HG02588 (cell line): Measurements from ENCODE around the gene C11orf91.
"Not testable (repeated sequence)": the region's sequence is repeated elsewhere in the genome, so short reads cannot be mapped to it uniquely, and the experiment has no call there.

Source experiments
- ATAC-seq: cut with Tn5 transposase; IDR thresholded peaks from one replicate; pipeline ENCODE4 v1.9.1; 2021; ENCODE audit warnings: mild to moderate bottlenecking, moderate library complexity; ENCODE audit not compliant: unreplicated experiment

C11orf91 gene

GRCh38 chr11:33696931-33697638 is 3.5 kb downstream of the C11orf91 start:
- ATAC-seq: no peak

- ATAC-seq: no peak
Measured at GRCh38 chr11:33696411-33696810, 4.2 kb downstream of the C11orf91 start.

GRCh38 chr11:33695051-33695566 is 5.5 kb downstream of the C11orf91 start:
- no peak for ATAC-seq

GRCh38 chr11:33694346-33695050 is 6.1 kb downstream of the C11orf91 start:
- ATAC-seq: no peak

- no peak for ATAC-seq
Measured at GRCh38 chr11:33692541-33692940, 8.1 kb downstream of the C11orf91 start.

GRCh38 chr11:33692013-33692504 is 8.6 kb downstream of the C11orf91 start:
- no peak for ATAC-seq

GRCh38 chr11:33691066-33691864 is 9.4 kb downstream of the C11orf91 start:
- ATAC-seq: no peak

GRCh38 chr11:33690290-33691065 is 10.1 kb downstream of the C11orf91 start:
- no peak for ATAC-seq

GRCh38 chr11:33689501-33689900 is 11.1 kb downstream of the C11orf91 start:
- ATAC-seq: no peak

- no peak for ATAC-seq
Measured at GRCh38 chr11:33689085-33689484, 11.5 kb downstream of the C11orf91 start.

GRCh38 chr11:33687733-33688479 is 12.7 kb downstream of the C11orf91 start:
- no peak for ATAC-seq

GRCh38 chr11:33685082-33685481 is 15.5 kb downstream of the C11orf91 start:
- ATAC-seq: no peak

- ATAC-seq: no peak
Measured at GRCh38 chr11:33684003-33684706, 16.5 kb downstream of the C11orf91 start.

- no peak for ATAC-seq
Measured at GRCh38 chr11:33682446-33682845, 18.2 kb downstream of the C11orf91 start.

GRCh38 chr11:33682019-33682418 is 18.6 kb downstream of the C11orf91 start:
- no peak for ATAC-seq

- ATAC-seq: not testable (repeated sequence)
Measured at GRCh38 chr11:33678616-33679015, 22.0 kb downstream of the C11orf91 start.

- no peak for ATAC-seq
Measured at GRCh38 chr11:33674035-33674814, 26.4 kb downstream of the C11orf91 start.

GRCh38 chr11:33672273-33672672 is 28.4 kb downstream of the C11orf91 start:
- no peak for ATAC-seq
